ENCODE measurements around the gene GAL3ST2.
"Not testable (repeated sequence)": the region's sequence is repeated elsewhere in the genome, so short reads cannot be mapped to it uniquely, and the experiment has no call there.

GAL3ST2 gene

GRCh38 chr2:241752689-241753276 is 23.8 kb upstream of the GAL3ST2 start:
- no peak overlapping the region for H3K4me3 ChIP-seq (ENCODE audit: low read depth, low read length)
- TF ChIP-seq CTCF (IDR thresholded peaks at IDR 0.05; ENCODE audit: borderline replicate concordance, insufficient read depth, low read depth, low read length), result no peak

- TF ChIP-seq CTCF (IDR thresholded peaks at IDR 0.05; ENCODE audit: borderline replicate concordance, insufficient read depth, low read depth, low read length), result no peak
- H3K4me3 ChIP-seq (ENCODE audit: low read depth, low read length), result no peak overlapping the region
Observed at GRCh38 chr2:241753493-241753892, 23.1 kb upstream of the GAL3ST2 start.

GRCh38 chr2:241754042-241754441 is 22.6 kb upstream of the GAL3ST2 start:
- no peak for TF ChIP-seq CTCF (IDR thresholded peaks at IDR 0.05; ENCODE audit: borderline replicate concordance, insufficient read depth, low read depth, low read length)
- H3K4me3 ChIP-seq (ENCODE audit: low read depth, low read length), result no peak overlapping the region

- no peak for TF ChIP-seq CTCF (IDR thresholded peaks at IDR 0.05; ENCODE audit: borderline replicate concordance, insufficient read depth, low read depth, low read length)
- H3K4me3 ChIP-seq (ENCODE audit: low read depth, low read length), result no peak overlapping the region
Observed at GRCh38 chr2:241755166-241755565, 21.5 kb upstream of the GAL3ST2 start.

- TF ChIP-seq CTCF (IDR thresholded peaks at IDR 0.05; ENCODE audit: borderline replicate concordance, insufficient read depth, low read depth, low read length), result no peak
- no peak overlapping the region for H3K4me3 ChIP-seq (ENCODE audit: low read depth, low read length)
Observed at GRCh38 chr2:241755777-241756176, 20.8 kb upstream of the GAL3ST2 start.

GRCh38 chr2:241759067-241759807 is 17.4 kb upstream of the GAL3ST2 start:
- H3K4me3 ChIP-seq (ENCODE audit: low read depth, low read length), result no peak overlapping the region
- TF ChIP-seq CTCF (IDR thresholded peaks at IDR 0.05; ENCODE audit: borderline replicate concordance, insufficient read depth, low read depth, low read length), result no peak

GRCh38 chr2:241759893-241760292 is 16.7 kb upstream of the GAL3ST2 start:
- H3K4me3 ChIP-seq (ENCODE audit: low read depth, low read length), result not testable (repeated sequence)
